GM18519 (cell line): ENCODE data around the gene PSME2.
A peak's percentile ranks its signal among the peaks of the same experiment; 100 is the strongest.

Experiments used
- ATAC-seq: cut with Tn5 transposase; IDR thresholded peaks from one replicate; pipeline ENCODE4 v1.9.1; 2021; ENCODE audit warnings: mild to moderate bottlenecking, moderate library complexity; ENCODE audit not compliant: unreplicated experiment, low FRiP score

Gene PSME2

GRCh38 chr14:24179961-24180796 lies 33.8 kb upstream of the PSME2 start:
- no peak for ATAC-seq

GRCh38 chr14:24179294-24179960 lies 33.0 kb upstream of the PSME2 start:
- no peak for ATAC-seq

GRCh38 chr14:24178399-24179178 lies 32.2 kb upstream of the PSME2 start:
- no peak for ATAC-seq

- no peak for ATAC-seq
These were observed 31.5 kb upstream of the PSME2 start for GRCh38 chr14:24177891-24178290.

GRCh38 chr14:24177041-24177825 lies 30.8 kb upstream of the PSME2 start:
- no peak for ATAC-seq

- no peak for ATAC-seq
These were observed 30.2 kb upstream of the PSME2 start for GRCh38 chr14:24176599-24176998.

- ATAC-seq, result no peak
These were observed 26.5 kb upstream of the PSME2 start for GRCh38 chr14:24172871-24173281.

GRCh38 chr14:24172261-24172860 lies 26.0 kb upstream of the PSME2 start:
- no peak for ATAC-seq

GRCh38 chr14:24171422-24172260 lies 25.2 kb upstream of the PSME2 start, which contains the start of gene REC8:
TSS of gene REC8 (plus strand) at chr14:24172080. CDS start at chr14:24172553, 473 bp downstream.
- ATAC-seq, result peak; percentile 51

- ATAC-seq, result no peak
These were observed 21.2 kb upstream of the PSME2 start for GRCh38 chr14:24167469-24168114.

- no peak for ATAC-seq
These were observed 19.4 kb upstream of the PSME2 start for GRCh38 chr14:24165785-24166184.

GRCh38 chr14:24164518-24164991 lies 18.1 kb upstream of the PSME2 start:
- ATAC-seq, result no peak

- no peak for ATAC-seq
These were observed 15.7 kb upstream of the PSME2 start for GRCh38 chr14:24162093-24162492.

- ATAC-seq, result peak; percentile 58
These were observed 14.7 kb upstream of the PSME2 start, which contains the start of gene IRF9 for GRCh38 chr14:24160850-24161804. TSS of gene IRF9 (plus strand) at chr14:24161265. CDS start at chr14:24162145, 880 bp downstream.

GRCh38 chr14:24160499-24160849 lies 14.1 kb upstream of the PSME2 start:
- ATAC-seq, result no peak

GRCh38 chr14:24159777-24160498 lies 13.5 kb upstream of the PSME2 start:
- ATAC-seq, result no peak

GRCh38 chr14:24157331-24157730 lies 10.9 kb upstream of the PSME2 start:
- ATAC-seq, result no peak
